ENCODE measurements around the gene KRTAP5-9.

DNA sequence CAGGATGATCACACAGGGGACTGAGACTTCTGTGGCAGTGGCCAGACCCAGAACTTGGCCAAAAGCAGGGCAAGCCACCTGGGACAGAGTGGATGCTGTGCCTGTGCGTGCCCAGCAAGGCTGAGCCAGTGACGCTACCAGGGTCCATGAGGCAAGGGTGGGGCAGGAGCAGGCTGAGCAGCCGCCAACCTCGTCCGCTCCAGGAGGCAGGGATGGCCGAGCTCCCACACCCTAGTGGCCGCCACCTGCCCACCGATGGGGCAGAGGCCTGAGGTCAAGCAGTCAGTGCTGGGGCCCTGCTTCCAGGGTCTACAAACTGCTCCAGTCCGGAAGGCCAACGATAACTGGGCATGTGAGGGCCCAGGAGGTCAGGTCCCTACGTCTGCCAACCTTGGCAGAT lies 7.3 kb downstream of the KRTAP5-9 start:
- TF ChIP-seq, protein P1, sequence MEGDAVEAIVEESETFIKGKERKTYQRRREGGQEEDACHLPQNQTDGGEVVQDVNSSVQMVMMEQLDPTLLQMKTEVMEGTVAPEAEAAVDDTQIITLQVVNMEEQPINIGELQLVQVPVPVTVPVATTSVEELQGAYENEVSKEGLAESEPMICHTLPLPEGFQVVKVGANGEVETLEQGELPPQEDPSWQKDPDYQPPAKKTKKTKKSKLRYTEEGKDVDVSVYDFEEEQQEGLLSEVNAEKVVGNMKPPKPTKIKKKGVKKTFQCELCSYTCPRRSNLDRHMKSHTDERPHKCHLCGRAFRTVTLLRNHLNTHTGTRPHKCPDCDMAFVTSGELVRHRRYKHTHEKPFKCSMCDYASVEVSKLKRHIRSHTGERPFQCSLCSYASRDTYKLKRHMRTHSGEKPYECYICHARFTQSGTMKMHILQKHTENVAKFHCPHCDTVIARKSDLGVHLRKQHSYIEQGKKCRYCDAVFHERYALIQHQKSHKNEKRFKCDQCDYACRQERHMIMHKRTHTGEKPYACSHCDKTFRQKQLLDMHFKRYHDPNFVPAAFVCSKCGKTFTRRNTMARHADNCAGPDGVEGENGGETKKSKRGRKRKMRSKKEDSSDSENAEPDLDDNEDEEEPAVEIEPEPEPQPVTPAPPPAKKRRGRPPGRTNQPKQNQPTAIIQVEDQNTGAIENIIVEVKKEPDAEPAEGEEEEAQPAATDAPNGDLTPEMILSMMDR (IDR thresholded peaks at IDR 0.05; ENCODE audit: insufficient read depth, low read depth, low read length): no peak
- no peak for TF ChIP-seq EZH2 (IDR thresholded peaks at IDR 0.05; ENCODE audit: insufficient read depth, low read length)

All from astrocyte (in vitro differentiated cells and primary cell).